Colon (tissue), 2 donors: Measurements from ENCODE around the gene ZCCHC8.
"Not testable (repeated sequence)": the region's sequence is repeated elsewhere in the genome, so short reads cannot be mapped to it uniquely, and the experiment has no call there.

Experiments
- FAIRE-seq: peaks from 2 replicates; lab custom pipeline; 2012; peaks lifted over from hg19 to GRCh38; lab: Jason Lieb, UNC
- donor health status: control.
- donor health status: control.

Gene ZCCHC8

DNA sequence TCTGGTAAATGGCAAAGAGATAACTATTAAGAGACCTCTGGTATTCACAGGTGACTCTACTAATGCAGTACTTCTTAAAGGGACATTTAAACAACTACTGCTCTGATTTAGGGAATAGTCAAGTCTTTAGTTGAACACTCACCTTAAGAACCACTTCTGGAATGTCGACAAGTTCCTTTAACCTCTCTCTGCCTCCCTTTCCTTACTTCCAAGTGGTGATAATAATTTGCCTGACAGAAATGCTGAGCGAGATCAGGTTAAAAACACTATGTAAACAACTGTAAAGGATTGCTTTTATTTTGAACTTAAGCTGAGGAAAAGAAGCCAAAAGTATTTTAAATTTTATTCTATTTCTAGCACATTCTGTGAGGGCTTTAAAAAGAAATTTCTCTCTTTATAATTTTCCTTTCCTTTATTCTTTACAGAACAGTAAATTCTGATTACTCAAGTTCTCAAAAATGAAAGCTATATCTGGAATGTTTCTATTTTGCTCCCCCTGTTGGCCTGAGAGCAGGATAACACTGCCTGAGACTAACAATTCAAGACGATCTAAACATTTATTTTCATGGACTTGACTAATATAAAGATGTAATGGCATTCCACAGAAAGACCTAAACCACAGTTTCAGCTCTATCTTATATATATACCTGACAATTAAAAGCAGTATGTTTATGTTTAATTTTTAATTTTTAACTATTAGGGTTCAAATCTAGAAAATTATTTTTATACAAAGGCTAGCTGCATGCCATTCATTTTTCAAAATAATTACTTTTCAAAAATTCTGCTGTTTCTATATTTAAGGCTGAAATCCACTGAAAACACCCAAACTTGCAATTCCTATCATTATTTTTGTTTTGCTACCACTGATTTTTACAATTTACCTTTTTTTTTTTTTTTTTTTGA, 29.2 kb downstream of the ZCCHC8 start:
- FAIRE-seq: peak; percentile 5

DNA sequence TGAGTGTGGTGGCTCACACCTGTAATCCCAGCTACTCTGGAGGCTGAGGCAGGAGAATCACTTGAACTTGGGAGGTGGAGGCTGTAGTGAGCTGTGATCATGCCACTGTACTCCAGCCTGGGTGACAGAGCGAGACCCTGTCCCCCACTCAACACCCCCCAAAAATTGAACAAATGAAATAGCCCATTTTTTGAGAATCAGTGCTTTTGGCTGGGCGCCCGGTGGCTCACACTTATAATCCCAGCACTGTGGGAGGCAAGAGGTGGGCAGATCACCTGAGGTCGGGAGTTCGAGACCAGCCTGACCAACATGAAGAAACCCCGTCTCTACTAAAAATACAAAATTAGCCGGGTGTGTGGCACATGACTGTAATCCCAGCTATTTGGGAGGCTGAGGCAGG, 30.2 kb downstream of the ZCCHC8 start:
- not testable (repeated sequence) for FAIRE-seq

- FAIRE-seq: not testable (repeated sequence)
These were observed 30.9 kb downstream of the ZCCHC8 start for GRCh38 chr12:122469856-122470255.

DNA sequence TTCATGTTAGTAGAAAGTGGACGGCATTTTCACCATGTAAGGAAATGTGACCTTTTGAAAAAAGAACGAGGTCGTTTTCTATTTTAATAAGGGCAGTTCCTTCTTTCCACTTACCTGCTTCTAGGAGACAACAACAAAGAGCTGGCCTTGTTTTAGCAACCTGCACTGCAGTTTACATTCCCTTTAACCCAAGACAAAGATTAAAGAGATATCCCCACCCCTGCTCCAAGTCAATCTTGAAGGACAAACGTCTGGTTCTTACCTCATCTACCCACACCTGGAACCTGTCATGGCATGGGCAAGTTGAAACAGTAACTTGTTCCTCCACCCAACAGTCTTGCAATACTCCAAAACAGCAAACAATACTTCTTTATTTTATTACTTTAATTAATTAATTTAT, 32.7 kb downstream of the ZCCHC8 start:
- no peak for FAIRE-seq

DNA sequence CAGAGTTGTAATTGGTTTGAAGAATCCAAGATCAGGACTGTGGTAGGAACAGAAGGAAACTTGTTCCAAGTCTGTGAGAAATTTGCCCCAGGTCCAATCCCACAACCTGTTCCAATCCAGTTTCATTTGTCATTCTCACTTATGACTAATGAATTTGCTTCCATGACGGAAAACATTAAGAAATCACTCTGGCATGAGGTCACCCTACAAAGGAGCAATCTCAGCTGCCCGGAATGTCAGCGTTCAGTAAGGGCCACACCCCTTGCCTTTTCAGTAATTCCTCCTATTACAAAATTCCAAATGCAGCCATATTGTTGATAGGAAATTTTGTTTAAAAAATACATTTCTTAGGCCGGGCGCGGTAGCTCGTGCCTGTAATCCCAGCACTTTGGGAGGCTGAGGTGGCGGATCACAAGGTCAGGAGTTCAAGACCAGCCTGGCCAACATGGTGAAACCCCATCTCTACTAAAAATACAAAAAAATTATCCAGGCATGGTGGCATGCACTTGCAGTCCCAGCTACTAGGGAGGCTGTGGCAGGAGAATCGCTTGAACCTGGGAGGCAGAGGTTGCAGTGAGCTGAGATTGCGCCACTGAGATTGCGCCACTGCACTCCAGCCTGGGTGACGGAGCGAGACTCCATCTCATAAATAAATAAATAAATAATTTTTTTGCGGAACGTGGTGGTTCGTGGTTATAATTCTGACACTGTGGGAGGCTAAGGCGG, 36.3 kb downstream of the ZCCHC8 start:
- not testable (repeated sequence) for FAIRE-seq

DNA sequence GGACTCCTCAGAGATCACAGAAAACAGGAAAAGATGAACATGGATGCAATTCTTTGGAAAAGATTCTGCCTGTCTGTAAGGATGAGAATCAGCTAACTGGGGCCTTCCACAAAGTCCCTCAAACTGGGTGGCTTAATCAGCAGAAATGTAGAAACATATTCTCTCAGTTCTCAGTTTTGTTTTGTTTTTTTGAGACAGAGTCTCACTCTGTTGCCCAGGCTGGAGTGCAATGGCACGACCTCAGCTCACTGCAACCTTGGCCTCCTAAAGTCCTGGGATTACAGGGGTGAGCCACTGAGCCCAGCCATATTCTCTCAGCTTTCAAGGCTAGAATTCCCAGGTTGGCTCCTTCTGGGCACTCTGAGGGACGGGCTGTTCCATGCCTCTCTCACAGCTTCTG, 40.1 kb downstream of the ZCCHC8 start:
- no peak for FAIRE-seq

GRCh38 chr12:122460061-122460460, 40.7 kb downstream of the ZCCHC8 start:
- FAIRE-seq: no peak

GRCh38 chr12:122459211-122459610, 41.5 kb downstream of the ZCCHC8 start:
- no peak for FAIRE-seq

- no peak for FAIRE-seq
These were observed 42.4 kb downstream of the ZCCHC8 start for GRCh38 chr12:122458105-122459035.

GRCh38 chr12:122457627-122458026, 43.1 kb downstream of the ZCCHC8 start:
- no peak for FAIRE-seq

- FAIRE-seq: no peak
These were observed 46.0 kb downstream of the ZCCHC8 start for GRCh38 chr12:122454739-122455138.

- no peak for FAIRE-seq
These were observed 46.4 kb downstream of the ZCCHC8 start for GRCh38 chr12:122454250-122454721.

DNA sequence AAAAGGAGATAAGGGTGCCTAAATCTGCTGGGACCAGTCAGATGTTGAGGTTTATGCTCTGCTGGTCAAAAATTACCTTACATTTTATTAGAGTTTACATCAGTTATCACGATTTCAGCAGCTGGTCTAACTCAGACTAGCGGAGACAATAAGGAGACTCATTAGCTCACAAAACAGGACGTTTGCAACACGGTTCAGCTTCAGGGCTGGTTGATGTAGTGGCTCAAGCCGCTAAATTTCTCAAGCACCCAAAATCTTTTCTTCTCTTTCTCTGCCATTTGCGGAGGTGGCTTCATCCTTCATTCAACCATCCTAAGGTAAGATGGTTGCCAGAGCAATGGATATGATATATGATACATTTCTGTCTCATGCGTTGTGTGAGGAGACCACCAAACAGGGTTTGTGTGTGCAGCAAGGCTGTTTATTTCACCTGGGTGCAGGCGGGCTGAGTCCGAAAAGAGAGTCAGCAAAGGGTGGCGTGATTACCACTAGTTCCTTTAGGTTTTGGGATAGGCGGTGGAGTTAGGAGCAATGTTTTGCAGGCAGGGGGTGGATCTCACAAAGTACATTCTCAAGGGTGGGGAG, 47.9 kb downstream of the ZCCHC8 start:
- FAIRE-seq: no peak

GRCh38 chr12:122449317-122449716, 51.4 kb downstream of the ZCCHC8 start:
- no peak for FAIRE-seq

DNA sequence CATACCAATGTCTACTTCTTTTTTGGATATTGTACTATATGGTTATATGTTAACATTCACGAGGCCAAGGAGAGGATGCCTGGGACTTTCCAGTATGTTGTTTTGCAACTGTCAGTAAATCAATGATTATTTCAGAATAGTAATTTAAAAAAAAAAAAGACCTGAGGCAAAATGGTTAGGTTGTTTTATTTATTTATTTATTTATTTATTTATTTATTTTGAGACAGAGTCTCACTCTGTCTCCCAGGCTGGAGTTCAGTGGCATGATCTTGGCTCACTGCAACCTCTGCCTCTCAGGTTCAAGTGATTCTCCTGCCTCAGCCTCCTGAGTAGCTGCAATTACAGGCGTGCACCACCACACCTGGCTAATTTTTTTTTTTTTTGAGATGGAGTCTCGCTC, 52.9 kb downstream of the ZCCHC8 start:
- FAIRE-seq: not testable (repeated sequence)

GRCh38 chr12:122446390-122446789, 54.3 kb downstream of the ZCCHC8 start:
- FAIRE-seq: not testable (repeated sequence)

- FAIRE-seq: not testable (repeated sequence)
These were observed 56.7 kb downstream of the ZCCHC8 start for GRCh38 chr12:122444071-122444470.

DNA sequence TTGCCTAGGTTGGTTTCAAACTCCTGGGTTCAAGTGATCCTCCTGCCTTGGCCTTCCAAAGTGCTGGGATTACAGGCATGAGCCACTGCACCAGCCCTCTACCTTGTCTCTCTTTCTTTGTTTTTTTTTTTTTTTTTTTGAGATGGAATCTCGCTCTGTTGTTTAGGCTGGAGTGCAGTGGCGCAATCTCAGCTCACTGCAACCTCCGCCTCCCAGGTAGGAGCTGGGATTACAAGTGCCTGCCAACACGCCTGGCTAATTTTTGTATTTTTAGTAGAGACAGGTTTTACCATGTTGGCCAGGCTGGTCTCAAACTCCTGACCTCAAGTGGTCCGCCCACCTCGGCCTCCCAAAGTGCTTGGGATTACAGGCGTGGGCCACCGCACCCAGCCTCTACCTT, 61.9 kb downstream of the ZCCHC8 start:
- not testable (repeated sequence) for FAIRE-seq

DNA sequence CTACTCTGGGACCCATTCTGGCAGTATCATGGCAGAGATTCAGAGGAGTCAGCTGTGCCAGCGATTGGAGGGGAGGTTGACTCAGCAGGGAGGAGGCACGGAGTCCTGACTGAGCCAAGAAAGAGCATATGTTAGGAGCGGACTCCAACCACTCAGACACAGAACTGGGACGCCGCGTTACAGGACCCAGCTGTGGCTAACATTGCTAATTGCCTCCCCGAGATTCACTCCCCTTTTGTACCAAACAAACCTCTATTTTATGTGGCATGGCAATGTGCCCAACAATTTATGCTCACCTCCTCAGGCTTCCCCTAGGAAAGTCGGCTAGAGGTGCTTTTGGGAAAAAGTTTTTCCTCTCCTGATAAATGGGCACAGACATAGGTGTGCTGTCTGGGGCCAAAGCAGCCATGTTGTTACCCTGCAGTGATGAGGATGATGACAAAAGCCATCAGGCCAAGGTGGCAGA, 63.0 kb downstream of the ZCCHC8 start:
- no peak for FAIRE-seq

GRCh38 chr12:122435186-122435585, 65.5 kb downstream of the ZCCHC8 start:
- FAIRE-seq: no peak

GRCh38 chr12:122429043-122429442, 71.7 kb downstream of the ZCCHC8 start:
- not testable (repeated sequence) for FAIRE-seq
